Hematopoietic multipotent progenitor cell (in vitro differentiated cells): ENCODE measurements around the gene NOB1. TPM values are rescaled to one million over a fixed set of nuclear protein-coding genes. Genes with fewer than 3 reads are reported as not detected.

Source experiments
- DNase-seq, 3 donors: peaks; one replicate each; pipeline ENCODE4 v3.0.0-alpha.2; 2011 to 2015; ENCODE audit warnings: low read depth in 2 of 3, low spot score in 2 of 3
- total RNA-seq: library from RNA; depleted of rRNA; stranded (reverse); fragments of >200 nt; gene quantifications from one replicate; pipeline ENCODE4 v1.2.3, GENCODE V29; 2012

Gene NOB1
- total RNA-seq, 1 donor: 83.7 TPM

DNA sequence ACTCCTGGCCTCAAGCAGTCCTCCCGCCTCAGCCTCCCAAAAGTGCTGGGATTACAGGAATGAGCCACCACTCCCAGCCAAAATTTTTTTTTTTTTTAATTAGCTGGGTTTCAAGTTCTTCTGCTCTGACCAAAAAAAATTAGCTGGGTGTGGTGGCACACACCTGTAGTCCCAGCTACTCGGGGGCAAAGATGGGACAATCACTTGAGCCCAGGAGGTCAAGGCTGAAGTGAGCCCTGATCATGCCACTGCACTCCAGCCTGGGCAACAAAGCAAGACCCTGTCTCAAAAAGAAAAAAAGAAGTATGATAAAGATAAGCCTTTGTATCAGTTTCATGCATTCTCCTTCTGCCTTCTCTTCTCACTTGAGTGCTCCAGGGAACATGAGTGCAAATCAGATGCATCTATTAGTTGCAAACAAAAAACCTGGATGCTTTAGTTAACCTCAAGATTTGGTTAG lies 30.3 kb downstream of the NOB1 start:
- DNase-seq: no peak

GRCh38 chr16:69721441-69721957 lies 33.2 kb downstream of the NOB1 start:
- DNase-seq: no peak

DNA sequence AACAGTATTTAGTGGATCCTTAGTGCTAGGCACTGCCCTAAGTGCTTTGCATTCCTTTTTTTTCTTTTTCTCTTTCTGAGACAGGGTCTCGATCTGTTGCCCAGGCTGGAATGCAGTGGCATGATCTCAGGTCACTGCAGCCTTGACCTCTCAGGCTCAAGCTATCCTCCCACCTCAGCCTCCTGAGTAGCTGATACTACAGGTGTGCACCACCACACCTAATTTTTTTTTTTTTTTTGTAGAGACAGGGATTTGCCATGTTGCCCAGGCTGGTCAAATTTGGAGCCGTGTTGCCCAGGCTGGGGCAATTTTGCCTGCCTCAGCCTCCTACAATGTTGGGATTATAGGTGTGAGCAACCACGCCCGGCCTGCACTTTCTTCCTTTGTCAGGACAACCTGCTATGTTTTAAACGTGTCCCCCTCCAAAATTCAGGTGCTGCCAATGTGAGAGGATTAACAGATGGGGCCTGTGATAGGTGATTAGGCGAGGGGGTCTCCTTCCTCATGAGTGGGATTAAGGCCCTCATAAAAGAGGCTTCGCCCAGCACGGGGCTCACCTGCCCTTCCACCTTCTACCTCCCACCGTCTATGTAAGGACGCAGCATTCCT lies 33.8 kb downstream of the NOB1 start:
- no peak for DNase-seq

DNA sequence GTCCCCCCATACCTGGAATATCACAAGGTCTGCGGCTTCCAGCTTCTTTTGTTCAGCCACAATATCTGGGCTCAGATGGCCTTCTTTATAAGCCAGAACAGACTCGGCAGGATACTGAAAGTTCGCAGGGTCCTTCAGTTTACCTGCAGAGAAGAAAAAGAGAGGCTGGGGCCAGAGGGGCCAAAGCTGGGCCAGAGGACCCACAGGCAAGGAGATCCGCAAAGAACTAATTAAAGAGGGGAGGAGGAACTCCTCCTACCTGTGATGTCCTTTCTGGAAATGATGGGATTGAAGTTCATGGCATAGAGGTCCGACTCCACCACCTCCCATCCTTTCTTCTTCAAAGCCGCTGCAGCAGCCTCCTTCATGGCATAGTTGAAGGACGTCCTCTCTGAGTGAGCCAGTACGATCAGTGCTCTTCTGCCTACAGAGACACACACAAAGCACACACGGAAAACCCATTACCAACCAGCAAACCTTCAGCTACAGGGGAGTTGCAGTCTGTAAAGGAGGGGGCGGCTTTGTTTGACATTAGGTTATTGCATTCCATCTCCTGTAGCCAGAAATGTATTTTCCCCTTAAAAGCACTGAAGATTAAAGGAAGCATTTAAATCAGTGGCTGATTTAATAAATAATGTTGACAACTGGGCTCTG lies 36.5 kb downstream of the NOB1 start:
- no peak for DNase-seq

DNA sequence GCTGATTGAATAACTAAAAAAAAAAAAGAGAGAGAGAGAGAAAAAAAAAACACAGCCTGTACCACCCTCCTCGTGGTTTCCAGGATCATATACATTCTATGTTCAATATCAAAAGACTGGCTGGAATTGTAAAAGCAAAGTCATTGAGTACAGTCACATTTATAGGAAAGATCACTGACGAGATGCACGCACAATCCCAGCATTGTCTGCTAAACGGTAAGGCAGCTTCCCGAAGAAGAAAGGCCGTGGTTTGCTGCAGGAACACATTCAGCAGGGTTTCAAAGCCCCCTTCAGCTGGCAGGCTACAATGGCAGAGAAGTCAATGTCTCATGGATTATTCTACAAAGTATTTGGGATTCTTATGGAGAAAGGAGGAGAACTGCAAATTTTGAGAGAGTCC lies 37.7 kb downstream of the NOB1 start:
- DNase-seq: no peak

DNA sequence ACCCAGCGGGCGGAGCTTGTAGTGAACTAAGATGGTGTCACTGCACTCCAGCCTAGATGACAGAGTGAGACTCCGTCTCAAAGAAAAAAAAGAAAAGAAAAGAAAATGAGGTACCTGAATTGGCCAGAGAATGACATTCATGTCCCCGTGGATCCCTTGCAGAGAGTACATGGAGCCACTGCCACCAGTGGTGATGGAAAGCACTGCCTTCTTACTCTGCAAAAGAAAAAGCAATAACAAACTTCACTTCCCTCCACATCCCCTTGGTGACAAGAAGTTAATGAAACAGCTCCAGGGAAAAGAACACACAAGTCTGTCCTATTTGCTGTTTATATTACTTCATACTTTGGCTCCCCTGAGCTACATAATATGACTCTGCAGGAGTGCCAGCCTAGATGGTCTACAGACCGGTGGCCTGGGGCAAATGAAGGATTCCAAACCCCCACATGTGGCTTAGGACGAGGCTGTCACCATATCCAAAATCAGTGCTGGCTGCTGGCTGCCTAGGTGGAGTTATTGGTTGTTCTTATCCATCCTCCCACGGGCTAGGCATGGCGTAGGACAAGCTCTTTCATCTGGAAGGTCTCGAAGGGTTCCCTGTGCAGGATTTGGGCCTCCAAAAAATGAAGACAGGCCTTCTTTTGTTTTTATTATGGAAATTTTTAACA lies 41.7 kb downstream of the NOB1 start:
- DNase-seq: no peak

- no peak for DNase-seq
Measured at GRCh38 chr16:69712277-69712676, 42.4 kb downstream of the NOB1 start.

DNA sequence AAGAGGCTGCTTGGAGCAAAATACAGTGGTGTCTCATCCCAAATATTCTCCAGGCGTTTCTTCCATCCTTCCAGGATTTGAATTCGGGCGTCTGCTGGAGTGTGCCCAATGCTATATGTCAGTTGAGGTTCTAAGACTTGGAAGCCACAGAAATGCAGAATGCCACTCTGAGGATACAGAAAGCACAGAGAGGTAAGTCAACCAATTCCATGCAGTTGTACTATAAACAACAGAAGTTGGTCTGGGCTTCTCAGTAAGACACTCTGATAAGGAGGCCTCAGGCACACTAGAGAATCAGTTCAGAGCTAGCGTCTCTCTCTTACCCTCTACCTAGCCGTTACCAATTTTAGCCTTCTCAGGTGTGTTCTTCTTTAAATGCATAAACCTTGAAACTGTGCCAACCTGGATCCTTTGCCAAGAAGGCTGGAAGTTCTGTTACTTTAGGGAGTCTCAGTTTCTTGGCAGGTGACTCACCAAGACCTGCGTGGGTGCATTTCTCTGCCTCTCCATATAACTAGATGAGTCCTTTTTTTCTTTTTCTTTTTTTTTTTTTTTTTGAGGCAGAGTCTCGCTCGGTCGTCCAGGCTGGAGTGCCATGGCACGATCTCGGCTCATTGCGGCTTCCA lies 43.5 kb downstream of the NOB1 start:
- no peak for DNase-seq

DNA sequence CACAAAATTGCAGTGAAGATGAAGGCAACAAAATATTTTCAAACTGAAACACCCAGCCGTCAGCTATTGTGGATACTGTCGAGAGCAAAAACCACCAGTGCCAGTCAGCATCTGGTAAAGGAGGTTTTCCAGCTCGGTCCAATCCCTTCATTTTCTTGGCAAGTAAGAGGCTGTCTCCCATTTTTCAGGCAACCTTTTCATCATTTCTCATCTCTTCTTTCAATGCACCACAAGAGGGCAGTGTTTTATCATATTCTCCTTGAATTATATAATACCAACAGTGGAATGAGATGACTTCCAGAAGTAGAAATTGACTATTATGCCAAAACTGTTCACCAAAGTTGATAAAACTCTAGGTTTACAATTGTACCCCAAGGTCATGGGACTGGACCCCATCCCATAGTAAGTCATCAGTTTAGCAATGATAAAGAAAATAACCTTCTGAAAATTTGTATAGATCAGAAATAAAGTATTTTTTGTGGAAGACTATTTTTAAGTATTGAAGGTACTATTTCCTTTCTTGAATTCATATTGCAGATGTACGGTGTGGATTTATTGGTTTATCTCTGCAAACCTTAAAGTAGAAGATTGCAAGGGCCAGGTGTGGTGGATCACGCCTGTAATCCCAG lies 45.2 kb downstream of the NOB1 start:
- peak in 2 of 3 donors; percentile 53 to 85 for DNase-seq

DNA sequence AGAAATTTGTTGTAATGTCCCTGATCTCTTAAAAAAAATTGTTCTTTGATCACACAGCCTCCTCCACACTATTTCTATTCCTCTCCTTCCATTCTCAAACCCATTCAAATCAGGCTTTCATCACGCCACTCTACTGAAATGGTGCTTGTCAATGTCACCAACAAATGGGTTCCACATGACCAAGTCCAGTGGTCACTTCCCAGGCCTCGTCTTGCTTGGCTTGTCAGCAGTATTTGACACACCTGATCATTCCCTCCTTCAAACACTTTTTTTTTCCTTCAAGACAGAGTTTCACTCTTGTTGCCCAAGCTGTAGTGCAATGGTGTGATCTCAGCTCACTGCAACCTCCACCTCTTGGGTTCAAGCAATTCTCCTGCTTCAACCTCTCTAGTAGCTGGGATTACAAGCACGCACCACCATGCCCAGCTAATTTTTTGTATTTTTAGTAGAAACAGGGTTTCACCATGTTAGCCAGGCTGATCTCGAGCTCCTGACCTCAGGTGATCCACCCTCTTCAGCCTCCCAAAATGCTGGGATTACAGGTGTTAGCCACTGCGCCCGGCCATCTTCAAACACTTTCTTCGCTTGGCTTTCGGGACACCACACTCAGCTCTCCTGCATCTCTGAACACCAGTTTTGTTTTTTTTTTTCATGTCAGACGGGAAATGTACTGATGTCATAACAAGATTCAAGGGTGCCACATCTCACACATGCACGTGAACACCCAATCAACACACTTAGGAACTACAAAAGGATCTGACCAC lies 46.6 kb downstream of the NOB1 start:
- no peak for DNase-seq

DNA sequence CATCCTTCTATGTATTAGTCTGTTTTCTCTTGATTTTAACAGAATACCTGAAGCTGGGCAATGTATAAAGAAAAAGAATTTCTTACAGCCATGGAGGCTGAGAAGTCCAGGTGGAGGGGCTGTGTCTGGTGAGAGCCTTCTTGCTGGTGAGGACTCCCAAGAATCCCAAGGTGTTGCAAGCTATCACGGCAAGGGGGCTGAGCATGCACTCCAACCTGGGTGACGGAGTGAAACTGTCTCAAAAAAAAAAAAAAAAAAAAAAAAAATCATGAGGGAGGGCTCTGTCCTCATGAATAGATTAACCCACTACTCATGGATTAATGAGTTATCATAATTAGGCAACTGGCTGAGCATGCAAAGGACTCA lies 47.8 kb downstream of the NOB1 start:
- DNase-seq: no peak

GRCh38 chr16:69706256-69706974 lies 48.3 kb downstream of the NOB1 start:
- no peak for DNase-seq

DNA sequence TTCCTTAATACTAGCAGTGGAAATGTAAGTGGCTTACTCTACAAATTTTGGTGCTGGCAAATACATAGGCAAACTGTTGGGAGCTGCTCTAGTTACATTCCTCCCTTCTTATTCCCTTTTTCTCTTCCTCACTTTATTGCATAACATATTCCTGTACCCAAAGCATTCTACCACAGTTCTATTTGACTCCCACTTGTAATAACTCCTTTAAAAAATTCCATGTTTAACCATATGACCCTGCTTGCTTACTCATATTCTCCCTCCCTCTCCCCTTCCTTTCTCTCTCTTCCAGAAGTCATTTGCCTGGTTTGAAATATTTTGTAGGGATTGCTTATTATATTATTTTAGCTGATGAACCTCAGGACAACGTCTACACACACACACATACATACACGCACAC lies 51.1 kb downstream of the NOB1 start:
- no peak for DNase-seq

DNA sequence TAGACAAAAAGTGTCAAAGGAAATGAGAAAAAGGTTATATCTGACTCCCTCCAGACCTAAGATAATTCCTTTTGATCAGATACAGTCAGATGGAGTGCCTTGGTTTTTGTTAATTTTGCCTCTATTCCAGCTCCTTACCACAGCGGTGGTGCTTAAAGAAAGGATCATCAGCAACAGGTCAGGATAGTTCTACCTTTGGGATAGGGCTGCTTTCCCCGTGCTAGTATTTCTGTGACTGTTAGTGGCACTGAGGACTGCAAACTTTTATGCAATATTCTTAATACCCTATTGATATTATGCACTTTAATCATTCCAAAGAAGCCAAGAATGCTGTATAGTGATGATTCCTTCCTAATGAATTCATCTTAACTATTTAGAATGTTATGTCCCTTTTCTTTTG lies 52.9 kb downstream of the NOB1 start:
- no peak for DNase-seq

GRCh38 chr16:69701452-69701851 lies 53.3 kb downstream of the NOB1 start:
- no peak for DNase-seq

DNA sequence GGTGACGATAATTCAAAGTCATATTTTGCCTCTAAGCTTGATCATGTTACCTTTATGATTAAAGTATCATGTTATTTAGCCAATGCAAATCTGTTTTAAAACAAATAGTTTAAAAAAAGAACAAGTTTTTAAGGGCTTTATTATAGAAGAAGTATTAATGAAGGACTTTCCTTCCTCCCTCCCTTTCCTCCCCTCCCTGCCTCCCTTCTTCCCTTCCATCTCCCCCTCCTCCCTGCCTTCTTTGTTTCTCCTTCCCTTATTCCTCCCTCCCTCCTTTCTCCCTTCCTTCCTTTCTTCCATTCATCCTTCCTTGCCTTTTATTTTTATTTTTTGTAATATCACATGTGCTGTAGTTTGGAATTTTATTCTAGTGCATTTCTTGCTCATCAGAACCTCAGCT lies 54.8 kb downstream of the NOB1 start:
- no peak for DNase-seq

DNA sequence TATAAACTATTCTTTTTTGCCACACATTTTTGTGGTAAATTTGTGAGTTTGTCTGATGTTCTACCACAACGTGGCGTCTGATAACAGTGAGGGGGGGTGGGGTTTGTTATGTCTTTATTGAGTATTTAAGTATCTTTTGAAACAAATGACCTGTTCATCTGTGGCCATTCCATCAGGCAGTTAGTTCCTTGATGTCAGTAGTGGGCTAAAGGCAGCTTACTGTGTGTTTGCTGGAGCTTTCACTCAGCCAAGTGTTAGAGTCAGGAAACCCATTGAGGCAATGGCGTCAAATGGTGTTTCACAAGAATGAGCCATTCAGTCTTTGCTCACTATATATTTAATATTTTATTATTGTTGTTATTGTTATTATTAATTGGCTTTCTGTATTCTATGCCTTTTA lies 56.3 kb downstream of the NOB1 start:
- DNase-seq: no peak

- no peak for DNase-seq
Measured at GRCh38 chr16:69693916-69694315, 60.8 kb downstream of the NOB1 start.

DNA sequence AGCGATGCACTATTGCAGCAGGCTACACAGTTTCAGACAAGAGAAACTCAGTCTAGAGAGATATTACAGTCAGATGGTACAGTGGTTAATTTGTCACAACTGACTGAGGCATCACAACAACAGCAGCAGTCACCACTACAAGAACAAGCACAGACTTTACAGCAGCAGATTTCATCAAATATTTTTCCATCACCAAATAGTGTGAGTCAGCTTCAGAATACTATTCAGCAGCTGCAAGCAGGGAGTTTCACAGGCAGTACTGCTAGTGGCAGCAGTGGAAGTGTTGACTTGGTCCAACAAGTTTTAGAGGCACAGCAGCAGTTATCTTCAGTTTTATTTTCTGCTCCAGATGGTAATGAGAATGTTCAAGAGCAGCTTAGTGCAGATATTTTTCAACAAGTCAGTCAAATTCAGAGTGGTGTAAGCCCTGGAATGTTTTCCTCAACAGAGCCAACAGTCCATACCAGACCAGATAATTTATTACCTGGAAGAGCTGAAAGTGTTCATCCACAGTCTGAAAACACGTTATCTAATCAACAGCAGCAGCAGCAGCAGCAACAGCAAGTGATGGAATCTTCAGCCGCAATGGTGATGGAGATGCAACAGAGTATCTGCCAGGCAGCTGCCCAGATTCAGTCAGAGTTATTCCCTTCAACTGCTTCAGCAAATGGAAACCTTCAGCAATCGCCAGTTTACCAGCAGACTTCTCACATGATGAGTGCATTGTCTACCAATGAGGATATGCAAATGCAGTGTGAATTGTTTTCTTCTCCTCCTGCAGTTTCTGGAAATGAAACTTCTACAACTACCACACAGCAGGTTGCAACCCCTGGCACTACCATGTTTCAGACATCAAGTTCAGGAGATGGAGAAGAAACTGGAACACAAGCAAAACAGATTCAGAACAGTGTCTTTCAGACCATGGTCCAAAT lies 62.5 kb downstream of the NOB1 start:
- DNase-seq: no peak
